HG03439 (cell line): ENCODE results near the gene ASCL5.
"Not testable (repeated sequence)": the region's sequence is repeated elsewhere in the genome, so short reads cannot be mapped to it uniquely, and the experiment has no call there.

Source experiments
- ATAC-seq: cut with Tn5 transposase; IDR thresholded peaks from one replicate; pipeline ENCODE4 v1.9.1; 2021; ENCODE audit warnings: mild to moderate bottlenecking, moderate library complexity; ENCODE audit not compliant: unreplicated experiment

Gene ASCL5

GRCh38 chr1:201126832-201127754, at the start of gene ASCL5:
TSS of gene ASCL5 (minus strand) at chr1:201127184. CDS start at chr1:201115372, 11,812 bp downstream.
- no peak for ATAC-seq

- ATAC-seq: no peak
These were observed 49.0 kb upstream of the ASCL5 start for GRCh38 chr1:201175820-201176500.

- no peak for ATAC-seq
These were observed 46.8 kb upstream of the ASCL5 start for GRCh38 chr1:201173736-201174135.

GRCh38 chr1:201172999-201173610, 46.1 kb upstream of the ASCL5 start:
- no peak for ATAC-seq

GRCh38 chr1:201172326-201172725, 45.3 kb upstream of the ASCL5 start:
- ATAC-seq: no peak

- peak; percentile 42 for ATAC-seq
These were observed 44.4 kb upstream of the ASCL5 start for GRCh38 chr1:201171063-201172036.

GRCh38 chr1:201170533-201171062, 43.6 kb upstream of the ASCL5 start:
- peak; percentile 98 for ATAC-seq

GRCh38 chr1:201169971-201170532, 43.1 kb upstream of the ASCL5 start:
- ATAC-seq: no peak

GRCh38 chr1:201169203-201169602, 42.2 kb upstream of the ASCL5 start:
- no peak for ATAC-seq

GRCh38 chr1:201167041-201167991, 40.3 kb upstream of the ASCL5 start:
- ATAC-seq: no peak

GRCh38 chr1:201164645-201165044, 37.7 kb upstream of the ASCL5 start:
- ATAC-seq: no peak

GRCh38 chr1:201163707-201164106, 36.7 kb upstream of the ASCL5 start:
- no peak for ATAC-seq

- ATAC-seq: not testable (repeated sequence)
These were observed 36.1 kb upstream of the ASCL5 start for GRCh38 chr1:201163036-201163435.

- ATAC-seq: no peak
These were observed 31.0 kb upstream of the ASCL5 start for GRCh38 chr1:201157949-201158348.

- ATAC-seq: no peak
These were observed 29.8 kb upstream of the ASCL5 start for GRCh38 chr1:201156819-201157218.

GRCh38 chr1:201156346-201156745, 29.4 kb upstream of the ASCL5 start:
- ATAC-seq: no peak

- ATAC-seq: no peak
These were observed 28.4 kb upstream of the ASCL5 start for GRCh38 chr1:201155354-201155753.

- ATAC-seq: peak; percentile 96
These were observed 27.6 kb upstream of the ASCL5 start, which contains the start of gene TMEM9 for GRCh38 chr1:201154389-201155165. TSS of gene TMEM9 (minus strand) at chr1:201154474. CDS start at chr1:201153923, 551 bp downstream.
